NT2/D1 (cell line): ENCODE results near the gene CCDC87.

Source experiments
- DNase-seq: peaks from one replicate; pipeline ENCODE4 v3.0.0-alpha.2; 2011; ENCODE audit warnings: low read depth, low spot score
- H3K27me3 ChIP-seq: 2 replicates; pipeline ENCODE4 v1.6.0; 2011; ENCODE audit warnings: mild to moderate bottlenecking; ENCODE audit not compliant: insufficient read length, insufficient read depth
- H3K36me3 ChIP-seq: 2 replicates; pipeline ENCODE4 v1.6.1; 2011; ENCODE audit warnings: mild to moderate bottlenecking, low read length, mixed read lengths; ENCODE audit not compliant: insufficient read depth, insufficient read length
- H3K4me1 ChIP-seq: 2 replicates; pipeline ENCODE4 v1.5.1; 2011; ENCODE audit not compliant: insufficient read depth, insufficient read length
- H3K4me3 ChIP-seq: 2 replicates; pipeline ENCODE4 v1.5.1; 2011; ENCODE audit warnings: low read depth; ENCODE audit not compliant: insufficient read length
- H3K9ac ChIP-seq: 2 replicates; pipeline ENCODE4 v1.6.0; 2011; ENCODE audit warnings: low read depth; ENCODE audit not compliant: insufficient read length
- H3K9me3 ChIP-seq: 2 replicates; pipeline ENCODE4 v1.5.1; 2011; ENCODE audit warnings: mild to moderate bottlenecking, low read length; ENCODE audit not compliant: insufficient read depth
- SUZ12 ChIP-seq: IDR thresholded peaks from 2 replicates; pipeline ENCODE4 v1.6.1; 2011; ENCODE audit not compliant: insufficient read length, insufficient read depth; ENCODE audit errors: extremely low read depth
- YY1 ChIP-seq: IDR thresholded peaks from 2 replicates; pipeline ENCODE4 v1.6.1; 2011; ENCODE audit not compliant: insufficient read length, insufficient read depth
- ZNF274 ChIP-seq: IDR thresholded peaks from 2 replicates; pipeline ENCODE4 v1.6.1; 2011; ENCODE audit warnings: mild to moderate bottlenecking, low read depth, low read length

CCDC87 gene

GRCh38 chr11:66581261-66581660 is 11.6 kb downstream of the CCDC87 start:
- peaks cover 32% of the 10 kb centered on the region for H3K9me3 ChIP-seq
- no peak for DNase-seq
- H3K9ac ChIP-seq, result no peak overlapping the region
- TF ChIP-seq SUZ12, result no peak
- no peak for TF ChIP-seq ZNF274
- TF ChIP-seq YY1, result no peak
- no peaks in the 10 kb centered on the region for H3K36me3 ChIP-seq
- peaks cover 11% of the 10 kb centered on the region for H3K27me3 ChIP-seq
- H3K4me3 ChIP-seq, result no peak overlapping the region
- peaks cover 3% of the 10 kb centered on the region for H3K4me1 ChIP-seq

GRCh38 chr11:66580803-66581202 is 12.1 kb downstream of the CCDC87 start:
- H3K4me1 ChIP-seq, result peaks cover 3% of the 10 kb centered on the region
- H3K9ac ChIP-seq, result no peak overlapping the region
- H3K9me3 ChIP-seq, result peaks cover 27% of the 10 kb centered on the region
- no peak for DNase-seq
- H3K27me3 ChIP-seq, result peaks cover 11% of the 10 kb centered on the region
- H3K36me3 ChIP-seq, result no peaks in the 10 kb centered on the region
- TF ChIP-seq ZNF274 (no peak), SUZ12 (no peak), YY1 (no peak)
- no peak overlapping the region for H3K4me3 ChIP-seq

GRCh38 chr11:66579017-66579606 is 13.8 kb downstream of the CCDC87 start:
- Histone ChIP-seq H3K4me3 (no peak overlapping the region), H3K9ac (peak overlapping the region; percentile 23), H3K9me3 (peaks cover 20% of the 10 kb centered on the region), H3K27me3 (peaks cover 11% of the 10 kb centered on the region), H3K4me1 (peaks cover 3% of the 10 kb centered on the region), H3K36me3 (no peaks in the 10 kb centered on the region)
- DNase-seq, result peak; percentile 51
- TF ChIP-seq SUZ12 (no peak), ZNF274 (no peak), YY1 (no peak)

- Histone ChIP-seq H3K4me3 (no peak overlapping the region), H3K9ac (no peak overlapping the region), H3K9me3 (peaks cover 4% of the 10 kb centered on the region; the same call in 1 of the 2 replicates), H3K36me3 (no peaks in the 10 kb centered on the region), H3K4me1 (no peaks in the 10 kb centered on the region), H3K27me3 (no peaks in the 10 kb centered on the region)
- peak; percentile 51 for DNase-seq
- TF ChIP-seq YY1 (no peak), SUZ12 (no peak), ZNF274 (no peak)
These were observed 22.0 kb downstream of the CCDC87 start for GRCh38 chr11:66570850-66571180.

GRCh38 chr11:66570079-66570849 is 22.6 kb downstream of the CCDC87 start:
- no peaks in the 10 kb centered on the region for H3K4me1 ChIP-seq
- peaks cover 4% of the 10 kb centered on the region; the same call in 1 of the 2 replicates for H3K9me3 ChIP-seq
- DNase-seq, result peak; percentile 85
- H3K9ac ChIP-seq, result no peak overlapping the region
- no peaks in the 10 kb centered on the region for H3K27me3 ChIP-seq
- no peaks in the 10 kb centered on the region for H3K36me3 ChIP-seq
- H3K4me3 ChIP-seq, result no peak overlapping the region
- no peak for TF ChIP-seq YY1
- TF ChIP-seq ZNF274, result no peak
- no peak for TF ChIP-seq SUZ12

- no peak for DNase-seq
- Histone ChIP-seq H3K9me3 (peaks cover 3% of the 10 kb centered on the region; the same call in 1 of the 2 replicates), H3K4me3 (no peak overlapping the region), H3K9ac (peak overlapping the region; percentile 7), H3K27me3 (no peaks in the 10 kb centered on the region), H3K4me1 (no peaks in the 10 kb centered on the region), H3K36me3 (no peaks in the 10 kb centered on the region)
- TF ChIP-seq ZNF274 (no peak), SUZ12 (no peak), YY1 (no peak)
These were observed 23.8 kb downstream of the CCDC87 start for GRCh38 chr11:66569076-66569475.

GRCh38 chr11:66568124-66568916 is 24.5 kb downstream of the CCDC87 start, which contains the start of gene CTSF:
TSS of gene CTSF (minus strand) at chr11:66568606. CDS start at chr11:66568486, 120 bp downstream.
- H3K9ac ChIP-seq, result peak within 1 kb of the TSS; percentile 7

More at GRCh38 chr11:66568124-66568916, 24.5 kb downstream of the CCDC87 start, which contains the start of gene CTSF:
- no peaks in the 10 kb centered on the region for H3K4me1 ChIP-seq
- no peak within 1 kb of the TSS for H3K4me3 ChIP-seq
- no peaks in the 10 kb centered on the region for H3K36me3 ChIP-seq
- TF ChIP-seq YY1, result no peak
- no peak for TF ChIP-seq ZNF274
- TF ChIP-seq SUZ12, result no peak
- no peak for DNase-seq
- H3K27me3 ChIP-seq, result no peaks in the 10 kb centered on the region
- no peaks in the 10 kb centered on the region for H3K9me3 ChIP-seq
